K562 (cell line): ENCODE data around the gene CNNM3. TPM values are rescaled to one million over a fixed set of nuclear protein-coding genes. Genes with fewer than 3 reads are reported as not detected.

Source experiments
- ATAC-seq: fragments of 200-7000 bp; cut with Tn5 transposase; 3 replicates; pipeline ENCODE4 v1.9.1; 2020; ENCODE audit warnings: moderate library complexity
- Bru-seq: library from RNA; stranded (reverse); fragments of 400-500 nt; gene quantifications from one replicate; lab custom pipeline; 2021; lab: Mats Ljungman, UMichigan
- BruChase-seq, 2 experiments: library from RNA; stranded (reverse); fragments of 400-500 nt; gene quantifications; one replicate each; lab custom pipeline; 2021; lab: Mats Ljungman, UMichigan
- BruUV-seq: library from RNA; stranded (reverse); fragments of 400-500 nt; replicated peaks from 2 replicates; lab custom pipeline; 2021; lab: Mats Ljungman, UMichigan
- CTCF ChIA-PET: fragments of 300-600 bp; formaldehyde crosslinking; extraction: SDS; loops from one replicate; lab custom pipeline; 2021; ENCODE audit warnings: low intra/inter-chr PET ratio; lab: Yijun Ruan, JAX
- POLR2A ChIA-PET: fragments of 300-600, 350-650 bp; sonication (Branson Sonifier 250); formaldehyde crosslinking; extraction: SDS; loops from one replicate; lab custom pipeline; 2021; ENCODE audit warnings: antibody characterized with exemption, inconsistent platforms; lab: Yijun Ruan, JAX
- DNase-seq, 4 experiments: peaks; one replicate each; pipeline versions ENCODE4 v3.0.0 to v3.0.0-alpha.2; 2011 to 2018; ENCODE audit warnings: low spot score in 3 of 4, mixed read lengths in 3 of 4; ENCODE audit errors: extremely low read depth in 1 of 4
- FAIRE-seq: peaks from 2 replicates; lab custom pipeline; 2011; peaks lifted over from hg19 to GRCh38; lab: Jason Lieb, UNC
- H2AFZ ChIP-seq: 2 replicates; pipeline ENCODE4 v1.6.0; 2011; ENCODE audit warnings: low read depth, low read length, control low read depth, inconsistent platforms
- H3K27ac ChIP-seq: fragments of 200-600 bp; 3 replicates; pipeline ENCODE4 v1.8.0; 2011; ENCODE audit warnings: low read depth, mild to moderate bottlenecking, control low read depth, inconsistent platforms, low read length, moderate library complexity, mixed read lengths; ENCODE audit errors: extremely low read depth
- H3K27me3 ChIP-seq, 2 experiments: fragments of 300-600 bp in 1 of 2; 2 replicates in 1 of 2; 3 replicates in 1 of 2; pipeline versions ENCODE4 v1.6.0 to v1.8.0; 2011; ENCODE audit warnings: inconsistent platforms in 2 of 2, low read length in 2 of 2, mild to moderate bottlenecking in 1 of 2, mixed read lengths in 1 of 2, moderate library complexity in 1 of 2; ENCODE audit not compliant: control insufficient read depth in 2 of 2, insufficient read depth in 2 of 2
- H3K36me3 ChIP-seq: fragments of 300-600 bp; 3 replicates; pipeline ENCODE4 v1.8.0; 2011; ENCODE audit warnings: mild to moderate bottlenecking, low read length, inconsistent platforms; ENCODE audit not compliant: control insufficient read depth, insufficient read depth
- H3K4me1 ChIP-seq, 2 experiments: fragments of 200-600 bp in 1 of 2; replicated peaks in 1 of 2; 2 replicates in 1 of 2; 3 replicates in 1 of 2; pipeline versions ENCODE4 v1.5.1 to v1.8.0; 2011; ENCODE audit warnings: inconsistent platforms in 2 of 2, low read length in 2 of 2, mild to moderate bottlenecking in 1 of 2, mixed read lengths in 1 of 2, moderate library complexity in 1 of 2; ENCODE audit not compliant: control insufficient read depth in 2 of 2, insufficient read depth in 2 of 2
- H3K4me2 ChIP-seq: 2 replicates; pipeline ENCODE4 v1.6.1; 2011; ENCODE audit warnings: low read length, control low read depth, inconsistent platforms, mixed read lengths; ENCODE audit not compliant: insufficient read depth
- H3K4me3 ChIP-seq: fragments of 200-600 bp; sonication (generic), shearing (Covaris generic); 2 replicates; pipeline ENCODE4 v1.5.1; 2016; ENCODE audit warnings: control low read depth, inconsistent platforms
- H3K79me2 ChIP-seq: fragments of 200-600 bp; 3 replicates; pipeline ENCODE4 v1.8.0; 2011; ENCODE audit warnings: low read length, inconsistent platforms; ENCODE audit not compliant: control insufficient read depth, insufficient read depth
- H3K9ac ChIP-seq, 2 experiments: 2 replicates each; pipeline versions ENCODE4 v1.6.0 to v1.6.1; 2011; ENCODE audit warnings: low read depth in 2 of 2, low read length in 2 of 2, control low read depth in 1 of 2, inconsistent platforms in 1 of 2, mild to moderate bottlenecking in 1 of 2, mixed read lengths in 1 of 2; ENCODE audit not compliant: insufficient read depth in 1 of 2
- H3K9me1 ChIP-seq: one replicate; pipeline ENCODE4 v1.6.0; 2011; ENCODE audit warnings: inconsistent platforms, mild to moderate bottlenecking, low read length, moderate library complexity; ENCODE audit not compliant: control insufficient read depth, insufficient read depth
- H3K9me3 ChIP-seq: replicated peaks from 2 replicates; pipeline ENCODE4 v1.5.1; 2011; ENCODE audit warnings: low read depth, low read length, inconsistent platforms; ENCODE audit not compliant: control insufficient read depth, insufficient read depth
- H4K20me1 ChIP-seq: replicated peaks from 2 replicates; pipeline ENCODE4 v1.6.1; 2011; ENCODE audit warnings: low read length, inconsistent platforms, mixed read lengths; ENCODE audit not compliant: control insufficient read depth, insufficient read depth
- SIN3A ChIP-seq, 2 experiments: fragments of 150-350 bp in 1 of 2; IDR thresholded peaks; 2 replicates each; pipeline ENCODE4 v1.6.1; 2011 to 2016; ENCODE audit warnings: borderline replicate concordance in 2 of 2, low read depth in 2 of 2, low read length in 2 of 2, mild to moderate bottlenecking in 2 of 2, moderate library complexity in 2 of 2; ENCODE audit not compliant: control insufficient read depth in 1 of 2
- SREBF2 ChIP-seq: sonication (generic); formaldehyde crosslinking; IDR thresholded peaks from 2 replicates; pipeline ENCODE4 v1.4.0; 2020; ENCODE audit warnings: mild to moderate bottlenecking, missing genetic modification reagents
- TCF7L2 ChIP-seq: fragments of 150-350 bp; IDR thresholded peaks from 2 replicates; pipeline ENCODE4 v1.6.1; 2016; ENCODE audit warnings: low read depth, mild to moderate bottlenecking, low read length, moderate library complexity
- WGBS: fragments of 100-300 bp; shearing (Covaris generic); methylation state at CpG from one replicate; pipeline ENCODE4 v1.1.6; 2016; ENCODE audit warnings: low coverage, mixed read lengths; ENCODE audit not compliant: insufficient coverage; ENCODE audit errors: missing lambda C conversion rate; 5-methylcytosine and 5-hydroxymethylcytosine counted together
- in situ Hi-C: fragments of 300-500 bp; cut with MboI; formaldehyde crosslinking; loops from 4 replicates; pipeline ENCODE4 v1.15.0; 2018; ENCODE audit warnings: inconsistent platforms, mixed read lengths
- intact Hi-C: fragments of 100-400 bp; cut with micrococcal nuclease; formaldehyde crosslinking; loops from 2 replicates; pipeline ENCODE4 v1.14.2; 2022
- long read RNA-seq, 3 experiments: library from polyadenylated mRNA in 2 of 3; library from RNA in 1 of 3; unstranded in 2 of 3; stranded (forward) in 1 of 3; transcript quantifications; one replicate each; pipeline ENCODE4 v2.0.0, GENCODE V29; 2019 to 2022
- polyA minus RNA-seq, 3 experiments: library from RNA; depleted of rRNA, polyadenylated mRNA; stranded (reverse); fragments of >200 nt; gene quantifications; 2 replicates each; pipeline ENCODE4 v1.2.3, GENCODE V29; 2011
- polyA plus RNA-seq, 8 experiments: library from polyadenylated mRNA; depleted of rRNA in 4 of 8; stranded (reverse) in 5 of 8; unstranded in 3 of 8; fragments of >200 nt; fragmentation: Nextera tagmentation in 2 of 8; fragmentation: Illumina TruSeq in 1 of 8; extraction: Ambion mirVana in 2 of 8; extraction: Trizol in 1 of 8; gene quantifications; 2 replicates each; pipeline versions ENCODE4 v1.2.1 to v1.2.3, GENCODE V29; 2011 to 2014; ENCODE audit warnings: inconsistent platforms in 1 of 8, missing spikeins in 1 of 8
- total RNA-seq, 7 experiments: library from RNA; depleted of rRNA in 6 of 7; stranded (reverse); fragments of >200 nt in 6 of 7; fragmentation: Illumina TruSeq in 2 of 7; extraction: Trizol in 2 of 7; gene quantifications; 2 replicates each; pipeline versions ENCODE4 v1.2.1 to v1.2.3, GENCODE V29; 2011 to 2021; ENCODE audit warnings: low replicate concordance in 1 of 7
- TF ChIP-seq, protein P1 (sequence below): fragments of 450-650 bp; IDR thresholded peaks from 2 replicates; pipeline ENCODE4 v1.6.1; 2016; ENCODE audit warnings: low read depth
- TF ChIP-seq, protein P2 (sequence below): fragments of 250-450 bp; sonication (Bioruptor Pico); IDR thresholded peaks from 2 replicates; pipeline ENCODE4 v1.8.0; 2022; ENCODE audit warnings: inconsistent platforms, mild to moderate bottlenecking, moderate library complexity, borderline replicate concordance

Gene CNNM3
- 36.0 and 91.8 TPM in 2 replicates for total RNA-seq (2011; cell fraction: chromatin; rRNA removed; ENCODE audit: low replicate concordance)
- total RNA-seq (2011; cell fraction: nucleolus; rRNA removed) = 60.5 and 68.7 TPM in 2 replicates
- 54.1 and 60.8 TPM in 2 replicates for total RNA-seq (2011; cell fraction: nucleoplasm; rRNA removed)
- total RNA-seq (2014; rRNA removed) = 6.0 and 7.7 TPM in 2 replicates
- 4.5 and 6.5 TPM in 2 replicates for total RNA-seq (2014; rRNA removed; fragmentation: Illumina TruSeq; extraction: Trizol)
- total RNA-seq (2015; rRNA removed; fragmentation: Illumina TruSeq; extraction: Trizol) = 5.6 and 7.6 TPM in 2 replicates
- 16.9 TPM in 2 replicates for total RNA-seq (2021)
- 5.7 and 10.6 TPM in 2 replicates for polyA plus RNA-seq (2011; rRNA removed)
- 10.7 and 16.0 TPM in 2 replicates for polyA plus RNA-seq (2011; cell fraction: cytosol; rRNA removed)
- polyA plus RNA-seq (2011; cell fraction: nucleus; rRNA removed) = 25.5 and 35.7 TPM in 2 replicates
- 11.7 and 15.0 TPM in 2 replicates for polyA plus RNA-seq (2012)
- 11.7 and 11.8 TPM in 2 replicates for polyA plus RNA-seq (2014; fragmentation: Illumina TruSeq; extraction: Trizol)
- 1 to 10 TPM; 1.4 to 1.6 TPM for polyA plus RNA-seq (2014; fragmentation: Nextera tagmentation; extraction: Ambion mirVana)
- 7.1 and 9.9 TPM in 2 replicates for polyA plus RNA-seq (2014; rRNA removed)
- 12.8 and 16.0 TPM in 2 replicates for polyA minus RNA-seq (2011; rRNA and poly(A)+ RNA removed)
- 15.2 and 25.2 TPM in 2 replicates for polyA minus RNA-seq (2011; cell fraction: cytosol; rRNA and poly(A)+ RNA removed)
- 15.1 and 17.1 TPM in 2 replicates for polyA minus RNA-seq (2011; cell fraction: nucleus; rRNA and poly(A)+ RNA removed)
- Bru-seq, nascent RNA = percentile 65 among the genes with signal in this experiment
- percentile 64 among the genes with signal in this experiment for BruChase-seq, experiment 1, labeled RNA remaining after a 2-hour chase
- BruChase-seq, experiment 2, labeled RNA remaining after a 6-hour chase = percentile 68 among the genes with signal in this experiment
- long read RNA-seq, experiment 1, transcript CNNM3-201 (8 exons, 3,447 nt) = major isoform, 29 of 69 reads
- long read RNA-seq, experiment 1, partial matches to known transcripts = 3 of 69 reads
- long read RNA-seq, experiment 1, other reads (novel, unspliced or antisense) = 35 of 69 reads
- long read RNA-seq, experiment 2, transcript CNNM3-201 (8 exons, 3,447 nt) = major isoform, 10 of 27 reads
- long read RNA-seq, experiment 2, partial matches to known transcripts = 7 of 27 reads
- long read RNA-seq, experiment 2, other reads (novel, unspliced or antisense) = 10 of 27 reads
- long read RNA-seq, experiment 3, partial matches to known transcripts = 0 of 7 reads
- long read RNA-seq, experiment 3, other reads (novel, unspliced or antisense) = 4 of 7 reads

DNA sequence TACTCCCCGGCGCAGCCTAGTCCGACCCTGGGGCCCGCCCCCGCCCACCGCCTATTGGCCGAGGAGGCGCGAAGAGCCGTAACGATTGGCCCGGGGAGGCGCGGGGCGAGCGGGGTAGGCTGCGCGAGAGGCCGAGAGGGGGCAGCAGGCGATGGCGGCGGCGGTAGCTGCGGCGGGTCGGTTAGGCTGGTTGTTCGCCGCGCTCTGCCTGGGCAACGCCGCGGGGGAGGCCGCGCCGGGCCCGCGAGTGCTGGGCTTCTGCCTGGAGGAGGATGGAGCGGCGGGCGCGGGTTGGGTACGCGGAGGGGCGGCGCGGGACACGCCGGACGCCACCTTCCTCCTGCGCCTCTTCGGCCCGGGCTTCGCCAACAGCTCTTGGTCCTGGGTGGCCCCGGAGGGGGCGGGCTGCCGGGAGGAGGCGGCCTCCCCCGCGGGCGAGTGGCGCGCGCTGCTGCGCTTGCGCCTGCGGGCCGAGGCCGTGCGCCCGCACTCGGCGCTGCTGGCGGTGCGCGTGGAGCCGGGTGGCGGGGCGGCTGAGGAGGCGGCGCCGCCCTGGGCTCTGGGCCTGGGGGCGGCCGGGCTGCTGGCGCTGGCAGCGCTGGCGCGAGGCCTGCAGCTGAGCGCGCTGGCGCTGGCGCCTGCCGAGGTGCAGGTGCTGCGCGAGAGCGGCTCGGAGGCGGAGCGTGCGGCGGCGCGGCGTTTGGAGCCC is at the start of gene CNNM3:
CNNM3 (plus strand) TSS at position 142 of the 709 bp plus-strand sequence; CDS start at position 152, 10 bp downstream.
- in situ Hi-C loops = no loop called here
- Histone ChIP-seq H3K27me3 (no peaks in the 10 kb centered on the region), H3K4me1 (peaks cover 34 to 49% of the 10 kb centered on the region in 2 experiments)
- no peak for TF ChIP-seq SIN3A (IDR thresholded peaks at IDR 0.05; ENCODE audit: borderline replicate concordance in 2 of 2, control insufficient read depth in 1 of 2, low read depth in 2 of 2, low read length in 2 of 2)
- TF ChIP-seq TCF7L2 = no peak
- TF ChIP-seq, protein P1, sequence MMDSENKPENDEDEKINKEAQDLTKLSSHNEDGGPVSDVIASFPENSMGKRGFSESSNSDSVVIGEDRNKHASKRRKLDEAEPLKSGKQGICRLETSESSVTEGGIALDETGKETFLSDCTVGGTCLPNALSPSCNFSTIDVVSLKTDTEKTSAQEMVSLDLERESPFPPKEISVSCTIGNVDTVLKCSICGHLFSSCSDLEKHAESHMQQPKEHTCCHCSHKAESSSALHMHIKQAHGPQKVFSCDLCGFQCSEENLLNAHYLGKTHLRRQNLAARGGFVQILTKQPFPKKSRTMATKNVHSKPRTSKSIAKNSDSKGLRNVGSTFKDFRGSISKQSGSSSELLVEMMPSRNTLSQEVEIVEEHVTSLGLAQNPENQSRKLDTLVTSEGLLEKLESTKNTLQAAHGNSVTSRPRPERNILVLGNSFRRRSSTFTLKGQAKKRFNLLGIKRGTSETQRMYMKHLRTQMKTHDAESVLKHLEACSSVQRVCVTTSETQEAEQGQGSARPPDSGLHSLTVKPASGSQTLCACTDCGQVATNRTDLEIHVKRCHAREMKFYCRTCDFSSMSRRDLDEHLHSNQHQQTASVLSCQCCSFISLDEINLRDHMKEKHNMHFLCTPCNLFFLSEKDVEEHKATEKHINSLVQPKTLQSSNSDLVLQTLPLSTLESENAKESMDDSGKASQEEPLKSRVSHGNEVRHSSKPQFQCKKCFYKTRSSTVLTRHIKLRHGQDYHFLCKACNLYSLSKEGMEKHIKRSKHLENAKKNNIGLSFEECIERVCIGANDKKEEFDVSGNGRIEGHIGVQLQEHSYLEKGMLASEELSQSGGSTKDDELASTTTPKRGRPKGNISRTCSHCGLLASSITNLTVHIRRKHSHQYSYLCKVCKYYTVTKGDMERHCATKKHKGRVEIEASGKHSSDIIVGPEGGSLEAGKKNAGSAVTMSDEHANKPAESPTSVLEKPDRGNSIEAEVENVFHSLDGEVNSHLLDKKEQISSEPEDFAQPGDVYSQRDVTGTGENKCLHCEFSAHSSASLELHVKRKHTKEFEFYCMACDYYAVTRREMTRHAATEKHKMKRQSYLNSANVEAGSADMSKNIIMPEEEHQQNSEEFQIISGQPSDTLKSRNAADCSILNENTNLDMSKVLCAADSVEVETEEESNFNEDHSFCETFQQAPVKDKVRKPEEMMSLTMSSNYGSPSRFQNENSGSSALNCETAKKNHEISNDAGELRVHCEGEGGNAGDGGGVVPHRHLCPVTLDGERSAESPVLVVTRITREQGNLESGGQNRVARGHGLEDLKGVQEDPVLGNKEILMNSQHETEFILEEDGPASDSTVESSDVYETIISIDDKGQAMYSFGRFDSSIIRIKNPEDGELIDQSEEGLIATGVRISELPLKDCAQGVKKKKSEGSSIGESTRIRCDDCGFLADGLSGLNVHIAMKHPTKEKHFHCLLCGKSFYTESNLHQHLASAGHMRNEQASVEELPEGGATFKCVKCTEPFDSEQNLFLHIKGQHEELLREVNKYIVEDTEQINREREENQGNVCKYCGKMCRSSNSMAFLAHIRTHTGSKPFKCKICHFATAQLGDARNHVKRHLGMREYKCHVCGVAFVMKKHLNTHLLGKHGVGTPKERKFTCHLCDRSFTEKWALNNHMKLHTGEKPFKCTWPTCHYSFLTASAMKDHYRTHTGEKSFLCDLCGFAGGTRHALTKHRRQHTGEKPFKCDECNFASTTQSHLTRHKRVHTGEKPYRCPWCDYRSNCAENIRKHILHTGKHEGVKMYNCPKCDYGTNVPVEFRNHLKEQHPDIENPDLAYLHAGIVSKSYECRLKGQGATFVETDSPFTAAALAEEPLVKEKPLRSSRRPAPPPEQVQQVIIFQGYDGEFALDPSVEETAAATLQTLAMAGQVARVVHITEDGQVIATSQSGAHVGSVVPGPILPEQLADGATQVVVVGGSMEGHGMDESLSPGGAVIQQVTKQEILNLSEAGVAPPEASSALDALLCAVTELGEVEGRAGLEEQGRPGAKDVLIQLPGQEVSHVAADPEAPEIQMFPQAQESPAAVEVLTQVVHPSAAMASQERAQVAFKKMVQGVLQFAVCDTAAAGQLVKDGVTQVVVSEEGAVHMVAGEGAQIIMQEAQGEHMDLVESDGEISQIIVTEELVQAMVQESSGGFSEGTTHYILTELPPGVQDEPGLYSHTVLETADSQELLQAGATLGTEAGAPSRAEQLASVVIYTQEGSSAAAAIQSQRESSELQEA = no peak
- TF ChIP-seq SREBF2 (CRISPR knock-in tag) = no peak
- TF ChIP-seq, protein P2, sequence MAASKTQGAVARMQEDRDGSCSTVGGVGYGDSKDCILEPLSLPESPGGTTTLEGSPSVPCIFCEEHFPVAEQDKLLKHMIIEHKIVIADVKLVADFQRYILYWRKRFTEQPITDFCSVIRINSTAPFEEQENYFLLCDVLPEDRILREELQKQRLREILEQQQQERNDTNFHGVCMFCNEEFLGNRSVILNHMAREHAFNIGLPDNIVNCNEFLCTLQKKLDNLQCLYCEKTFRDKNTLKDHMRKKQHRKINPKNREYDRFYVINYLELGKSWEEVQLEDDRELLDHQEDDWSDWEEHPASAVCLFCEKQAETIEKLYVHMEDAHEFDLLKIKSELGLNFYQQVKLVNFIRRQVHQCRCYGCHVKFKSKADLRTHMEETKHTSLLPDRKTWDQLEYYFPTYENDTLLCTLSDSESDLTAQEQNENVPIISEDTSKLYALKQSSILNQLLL (CRISPR knock-in tag) = no peak

More for the DNA sequence above, at the start of gene CNNM3:
- peak within 1 kb of the TSS; percentile 80 for H3K4me3 ChIP-seq
- intact Hi-C loops = loop anchor here (5.0 kb wide), 1 partner anchor 54 kb away; the partner anchor contains the start of gene CNNM4
- H3K4me2 ChIP-seq = peak within 1 kb of the TSS; percentile 90
- ATAC-seq (peak; percentile 97), FAIRE-seq (peak; percentile 32), DNase-seq (peak; percentile 96 to 99 (median 98))
- H3K9ac ChIP-seq = peak within 1 kb of the TSS; percentile 64 to 89; a peak in 3 of 4 replicates
- POLR2A ChIA-PET = interaction anchor here (0.6 to 1.5 kb wide), 4 partner anchors 18 to 266 kb away, joined by 3 to 4 read pairs (median 3); no protein-coding TSS in a partner anchor
- peak within 1 kb of the TSS; percentile 81 for H3K27ac ChIP-seq
- H3K9me3 ChIP-seq = no peaks in the 10 kb centered on the region
- H2AFZ ChIP-seq = peak within 1 kb of the TSS; percentile 89
- H3K9me1 ChIP-seq = peaks cover 23% of the 10 kb centered on the region
- 0% methylated on average over 42 of the region's 103 CpGs for WGBS
- H3K36me3 ChIP-seq = peaks cover 24% of the 10 kb centered on the region
- no TSS peak for BruUV-seq
- CTCF ChIA-PET = no interaction called here
- H3K79me2 ChIP-seq = peaks cover 44% of the 10 kb centered on the region
- peaks cover 40% of the 10 kb centered on the region for H4K20me1 ChIP-seq
